ENCODE results near the gene BST1.
"Not testable (repeated sequence)": the region's sequence is repeated elsewhere in the genome, so short reads cannot be mapped to it uniquely, and the experiment has no call there.

The BST1 gene

GRCh38 chr4:15749001-15749400 is 46.1 kb downstream of the BST1 start:
- DNase-seq (ENCODE audit: low read depth) = no peak

- no peak for DNase-seq (ENCODE audit: low read depth)
These were observed 48.3 kb downstream of the BST1 start for GRCh38 chr4:15751153-15751552.

- DNase-seq (ENCODE audit: low read depth) = no peak
These were observed 50.2 kb downstream of the BST1 start for GRCh38 chr4:15753081-15753480.

- no peak for DNase-seq (ENCODE audit: low read depth)
These were observed 50.9 kb downstream of the BST1 start for GRCh38 chr4:15753786-15754185.

GRCh38 chr4:15754323-15754722 is 51.5 kb downstream of the BST1 start:
- DNase-seq (ENCODE audit: low read depth) = peak; percentile 18

GRCh38 chr4:15755321-15756155 is 52.7 kb downstream of the BST1 start:
- DNase-seq (ENCODE audit: low read depth) = peak; percentile 41

GRCh38 chr4:15756361-15756861 is 53.5 kb downstream of the BST1 start:
- DNase-seq (ENCODE audit: low read depth) = peak; percentile 59

- DNase-seq (ENCODE audit: low read depth) = no peak
These were observed 54.2 kb downstream of the BST1 start for GRCh38 chr4:15757054-15757453.

- no peak for DNase-seq (ENCODE audit: low read depth)
These were observed 55.4 kb downstream of the BST1 start for GRCh38 chr4:15758294-15758693.

- DNase-seq (ENCODE audit: low read depth) = not testable (repeated sequence)
These were observed 59.6 kb downstream of the BST1 start for GRCh38 chr4:15762460-15762859.

- no peak for DNase-seq (ENCODE audit: low read depth)
These were observed 62.5 kb downstream of the BST1 start for GRCh38 chr4:15765391-15765790.

GRCh38 chr4:15765910-15766697 is 63.2 kb downstream of the BST1 start:
- no peak for DNase-seq (ENCODE audit: low read depth)

- DNase-seq (ENCODE audit: low read depth) = no peak
These were observed 64.0 kb downstream of the BST1 start for GRCh38 chr4:15766821-15767220.

GRCh38 chr4:15769202-15769601 is 66.3 kb downstream of the BST1 start:
- DNase-seq (ENCODE audit: low read depth) = no peak

GRCh38 chr4:15771216-15772058 is 68.6 kb downstream of the BST1 start:
- DNase-seq (ENCODE audit: low read depth) = no peak

GRCh38 chr4:15774020-15774420 is 71.2 kb downstream of the BST1 start:
- no peak for DNase-seq (ENCODE audit: low read depth)

- DNase-seq (ENCODE audit: low read depth) = no peak
These were observed 74.2 kb downstream of the BST1 start for GRCh38 chr4:15776871-15777648.

GRCh38 chr4:15777697-15778288 is 74.9 kb downstream of the BST1 start:
- no peak for DNase-seq (ENCODE audit: low read depth)

GRCh38 chr4:15778289-15779241 is 75.7 kb downstream of the BST1 start, which contains the start of gene CD38:
CD38 (plus strand) TSS chr4:15778328; CDS start chr4:15778415, 87 bp downstream.
- peak; percentile 25 for DNase-seq (ENCODE audit: low read depth)

- no peak for DNase-seq (ENCODE audit: low read depth)
These were observed 76.4 kb downstream of the BST1 start for GRCh38 chr4:15779306-15779705.

Data from activated T-helper 9 cell treated with anti-CD3 and anti-CD28 coated beads, Interleukin-2, amount 50 U/mL, for 16 hours (primary cell).